NCI-H226 (cell line): Measurements from ENCODE around the gene FMNL2.

Experiments
- DNase-seq: peaks from one replicate; pipeline ENCODE4 v3.0.0-alpha.2; 2015

The FMNL2 gene

GRCh38 chr2:152594022-152594766, 259.2 kb downstream of the FMNL2 start:
- no peak for DNase-seq

- no peak for DNase-seq
These were observed 259.8 kb downstream of the FMNL2 start for GRCh38 chr2:152594792-152595191.

GRCh38 chr2:152598975-152599759, 264.2 kb downstream of the FMNL2 start:
- no peak for DNase-seq

GRCh38 chr2:152600051-152600657, 265.2 kb downstream of the FMNL2 start:
- no peak for DNase-seq

- DNase-seq: peak; percentile 90
These were observed 265.7 kb downstream of the FMNL2 start for GRCh38 chr2:152600697-152601096.

GRCh38 chr2:152602750-152603149, 267.8 kb downstream of the FMNL2 start:
- no peak for DNase-seq

- no peak for DNase-seq
These were observed 268.2 kb downstream of the FMNL2 start for GRCh38 chr2:152603166-152603565.

- no peak for DNase-seq
These were observed 271.1 kb downstream of the FMNL2 start for GRCh38 chr2:152606081-152606480.

GRCh38 chr2:152606941-152607340, 272.0 kb downstream of the FMNL2 start:
- DNase-seq: no peak

- DNase-seq: no peak
These were observed 272.9 kb downstream of the FMNL2 start for GRCh38 chr2:152607793-152608300.

- no peak for DNase-seq
These were observed 274.2 kb downstream of the FMNL2 start for GRCh38 chr2:152609154-152609553.

- no peak for DNase-seq
These were observed 274.7 kb downstream of the FMNL2 start for GRCh38 chr2:152609699-152610098.

- peak; percentile 32 for DNase-seq
These were observed 276.7 kb downstream of the FMNL2 start for GRCh38 chr2:152611458-152612231.

- DNase-seq: no peak
These were observed 278.3 kb downstream of the FMNL2 start for GRCh38 chr2:152613235-152613634.

- DNase-seq: no peak
These were observed 280.2 kb downstream of the FMNL2 start for GRCh38 chr2:152615177-152615576.

GRCh38 chr2:152617456-152618192, 282.6 kb downstream of the FMNL2 start:
- no peak for DNase-seq

- no peak for DNase-seq
These were observed 283.2 kb downstream of the FMNL2 start for GRCh38 chr2:152618193-152618564.

GRCh38 chr2:152620208-152620607, 285.2 kb downstream of the FMNL2 start:
- no peak for DNase-seq

GRCh38 chr2:152620985-152621384, 286.0 kb downstream of the FMNL2 start:
- no peak for DNase-seq

- no peak for DNase-seq
These were observed 287.2 kb downstream of the FMNL2 start for GRCh38 chr2:152622219-152622618.

GRCh38 chr2:152623076-152623740, 288.2 kb downstream of the FMNL2 start:
- no peak for DNase-seq

GRCh38 chr2:152623775-152624174, 288.8 kb downstream of the FMNL2 start:
- no peak for DNase-seq
